ENCODE measurements around the gene TTLL9. TPM values are rescaled to one million over a fixed set of nuclear protein-coding genes. Genes with fewer than 3 reads are reported as not detected.

The TTLL9 gene
- total RNA-seq, 1 donor from 2014 or later = not detected

DNA sequence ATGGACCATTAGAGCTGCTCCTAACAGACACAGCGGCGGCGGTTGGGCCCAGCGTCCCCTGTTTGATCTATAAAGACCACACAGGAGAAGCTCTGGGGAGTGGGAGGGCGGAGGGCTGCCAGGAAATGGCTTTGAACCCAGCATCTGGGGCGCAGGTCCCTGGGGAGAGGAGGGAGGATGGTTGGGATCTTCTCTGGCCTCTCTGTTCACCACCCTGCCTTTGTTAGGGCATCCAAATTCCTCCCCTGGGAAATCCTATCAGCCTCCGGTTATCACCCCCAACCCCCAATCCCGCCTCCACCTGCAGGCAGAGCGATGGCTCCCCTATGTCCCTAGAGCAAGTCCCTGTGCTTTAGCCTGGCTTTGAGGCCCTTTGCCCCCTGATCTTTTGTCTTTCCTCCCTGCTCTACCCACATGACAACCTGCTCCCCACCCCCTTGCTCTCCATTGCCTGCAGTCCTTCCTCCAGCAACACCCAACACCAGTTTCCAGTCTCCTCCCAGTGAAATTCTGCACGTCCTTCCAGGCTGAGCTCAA, 104.6 kb downstream of the TTLL9 start:
- DNase-seq (ENCODE audit: low read depth) = no peak

DNA sequence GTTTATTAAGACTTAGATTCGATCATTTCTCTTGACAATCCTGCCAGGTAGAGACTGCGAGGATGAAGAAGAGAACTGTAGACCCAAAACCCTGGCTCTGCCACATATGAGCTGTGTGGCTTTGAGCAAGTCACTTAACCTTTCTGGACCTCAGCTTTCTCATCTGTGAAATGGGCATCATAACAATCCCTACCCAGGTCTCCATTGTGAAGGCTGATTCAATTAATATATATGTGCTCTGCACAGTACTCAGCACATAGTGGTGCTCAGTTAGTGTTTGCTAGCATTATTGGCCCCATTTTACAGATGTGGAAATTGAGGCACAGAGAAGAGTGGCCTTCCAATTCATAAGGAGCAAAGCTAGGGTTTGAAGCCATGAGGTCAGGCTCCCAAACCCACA, 105.4 kb downstream of the TTLL9 start:
- DNase-seq (ENCODE audit: low read depth) = no peak

DNA sequence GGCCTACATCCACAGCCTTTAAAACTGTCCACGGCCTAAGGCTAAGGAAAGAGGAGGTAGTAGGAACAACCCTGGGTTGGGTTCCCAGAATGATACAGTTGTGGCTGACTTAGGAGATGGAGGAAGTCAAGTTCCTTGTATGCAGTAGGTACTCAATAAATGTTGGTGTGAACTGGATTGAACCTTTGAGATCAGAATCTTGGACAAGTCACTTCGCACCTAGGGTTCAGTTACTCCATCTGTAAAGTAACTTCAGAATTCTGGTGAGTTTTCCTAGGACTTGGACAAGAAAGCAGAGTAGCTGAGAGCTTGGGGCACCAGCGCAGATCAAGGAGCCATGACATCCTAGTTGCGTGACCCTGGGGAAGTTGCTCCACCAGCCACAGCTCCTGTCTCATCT, 106.6 kb downstream of the TTLL9 start:
- no peak for DNase-seq (ENCODE audit: low read depth)

DNA sequence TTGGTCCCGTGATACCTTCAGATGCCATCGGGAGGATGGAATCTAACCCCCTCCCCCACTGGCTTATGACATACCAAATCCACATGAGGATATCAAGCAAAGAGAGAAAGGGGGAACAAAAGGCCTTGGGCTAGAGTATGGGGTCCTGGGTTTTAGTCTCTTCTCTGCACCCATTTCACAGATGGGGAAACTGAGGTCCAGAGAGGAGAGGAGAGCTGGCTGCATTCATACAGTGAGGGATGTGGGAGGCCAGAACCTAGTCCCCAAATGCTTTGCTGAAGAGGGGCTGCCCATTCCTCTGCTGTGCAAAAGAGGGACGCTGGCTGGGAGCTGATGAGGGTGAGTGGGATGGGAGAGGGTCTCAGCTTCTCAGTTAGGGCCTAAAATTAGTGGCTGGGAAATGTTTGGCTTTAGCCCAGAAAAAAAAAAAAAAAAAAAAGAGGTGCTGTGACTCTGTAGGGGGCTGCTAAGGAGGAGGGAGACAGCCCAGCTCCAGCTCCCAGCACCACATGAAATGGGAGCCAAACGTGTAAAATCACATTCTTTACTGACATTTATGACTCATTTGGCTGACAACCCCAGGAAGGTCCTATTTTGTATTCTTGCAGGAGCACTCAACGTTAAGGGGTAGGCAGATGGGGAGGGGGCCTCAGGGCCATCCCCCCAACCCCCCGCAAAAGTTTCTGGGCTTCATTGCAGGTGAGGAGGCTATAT, 109.4 kb downstream of the TTLL9 start:
- no peak for DNase-seq (ENCODE audit: low read depth)

DNA sequence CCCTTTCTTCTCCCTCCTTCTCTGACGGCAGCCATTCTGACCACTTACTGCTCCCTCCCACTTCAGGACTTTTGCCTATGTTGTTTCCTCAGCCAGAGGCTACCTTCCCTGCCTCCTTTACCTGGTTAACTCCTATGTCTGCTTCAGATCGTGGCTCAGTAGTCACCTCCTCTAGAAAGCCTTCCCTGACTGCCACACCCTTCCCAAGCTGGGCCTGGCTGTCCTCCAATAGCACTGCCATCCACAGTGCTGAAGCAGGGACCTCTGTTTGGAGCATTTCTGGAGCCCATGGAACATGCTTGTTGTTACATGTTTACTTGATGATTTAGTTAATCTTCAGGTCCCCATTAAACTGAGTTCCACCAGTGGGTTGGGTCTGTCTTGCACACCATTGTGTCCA, 111.3 kb downstream of the TTLL9 start:
- no peak for DNase-seq (ENCODE audit: low read depth)

DNA sequence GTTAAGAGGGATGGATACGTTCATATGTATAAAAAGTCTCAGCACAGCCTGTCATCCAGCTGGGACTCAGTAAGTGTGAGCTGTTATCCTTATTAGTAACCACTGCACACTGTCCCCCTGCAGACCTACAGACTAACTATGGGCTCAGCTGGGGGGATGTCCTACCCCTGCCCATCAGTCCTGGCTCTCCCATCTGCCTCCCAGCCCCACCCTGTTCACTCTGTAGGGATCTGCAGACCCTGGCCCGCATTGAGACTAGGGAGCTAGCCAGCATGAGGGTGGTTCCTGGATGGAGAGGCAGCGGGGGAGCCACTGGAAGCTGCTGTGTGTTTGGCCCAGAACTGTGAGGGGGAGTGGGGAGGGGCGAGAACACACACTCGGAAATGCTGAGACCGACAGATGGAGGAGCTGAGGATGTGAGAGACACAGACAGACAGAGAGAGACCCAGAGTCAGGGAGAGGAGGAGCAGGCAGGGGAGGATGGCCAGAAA, 114.6 kb downstream of the TTLL9 start:
- DNase-seq (ENCODE audit: low read depth) = no peak

DNA sequence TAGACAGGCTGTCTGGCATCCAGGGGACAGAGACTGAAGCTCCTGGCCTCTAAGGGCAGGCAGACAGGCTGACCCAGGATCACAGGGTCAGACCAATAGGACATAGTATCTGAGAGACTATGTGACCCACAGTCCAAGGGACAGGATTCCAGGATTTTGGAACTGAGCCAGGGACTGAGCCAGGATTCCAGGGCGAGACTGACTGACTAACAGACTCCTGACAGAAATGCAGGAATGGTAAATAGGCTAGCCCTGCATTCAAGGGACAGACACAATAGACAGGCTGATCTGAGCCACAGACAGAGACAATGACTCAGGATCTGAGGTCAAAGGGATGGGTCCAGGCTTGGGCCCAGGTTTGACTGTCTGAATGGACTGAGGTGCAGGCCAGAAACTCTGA, 117.3 kb downstream of the TTLL9 start:
- DNase-seq (ENCODE audit: low read depth) = peak; percentile 18

DNA sequence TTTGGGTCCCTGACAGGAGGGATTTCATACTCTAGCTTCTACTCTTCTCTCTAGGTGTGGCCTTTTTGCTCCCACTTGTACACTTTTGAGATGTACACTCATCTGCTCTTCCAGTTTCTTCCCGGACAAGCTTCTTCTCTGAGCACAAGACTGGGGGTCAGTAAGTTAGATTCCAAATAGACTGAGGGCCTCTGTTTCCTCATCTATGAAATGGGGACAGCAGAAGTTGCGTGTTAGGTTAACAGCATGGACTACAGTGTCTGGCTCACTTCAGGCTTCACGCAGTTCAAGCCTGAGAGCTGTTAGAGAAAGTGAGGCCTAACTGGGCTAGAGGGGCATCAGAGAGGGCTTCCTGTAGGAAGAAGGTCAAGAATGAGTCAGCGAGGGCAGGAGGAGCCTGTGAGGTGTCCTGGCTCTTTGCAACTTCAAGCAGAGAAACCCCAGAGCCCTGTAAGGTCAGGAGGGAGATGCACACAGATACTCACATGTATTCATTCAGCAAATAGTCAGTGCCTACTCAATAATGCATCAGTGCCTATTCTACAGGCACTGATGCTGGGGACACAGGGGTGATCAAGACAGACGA, 118.1 kb downstream of the TTLL9 start:
- no peak for DNase-seq (ENCODE audit: low read depth)

DNA sequence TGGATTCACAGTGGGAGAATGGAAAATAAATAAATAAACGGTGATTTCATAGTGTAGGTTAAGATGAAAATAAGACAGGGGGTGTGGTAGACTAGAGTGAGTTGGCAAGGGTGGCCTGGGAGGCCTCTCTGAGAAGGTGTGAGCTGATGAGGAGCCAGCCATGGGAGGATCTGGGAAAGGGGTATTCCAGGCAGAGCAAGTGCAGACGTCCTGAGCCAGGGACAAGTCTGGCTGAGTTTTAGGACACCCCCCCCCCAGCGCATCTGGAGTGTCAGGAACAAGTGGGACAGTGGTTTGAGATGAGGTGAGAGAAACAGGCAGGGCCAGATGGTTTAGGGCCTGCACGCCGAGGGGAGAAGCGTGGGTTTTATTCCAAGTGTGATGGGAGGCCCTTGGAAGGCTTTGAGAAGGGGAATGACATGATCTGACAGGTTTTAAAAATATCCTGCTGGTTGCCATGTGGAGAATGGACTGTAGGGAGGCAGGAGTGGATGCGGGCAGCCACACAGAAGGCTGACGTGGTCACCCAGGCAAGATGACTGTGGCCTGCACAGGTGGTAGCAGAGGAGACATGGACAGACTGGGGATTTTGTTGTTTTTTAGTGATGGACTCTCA, 118.7 kb downstream of the TTLL9 start:
- peak; percentile 58 for DNase-seq (ENCODE audit: low read depth)

DNA sequence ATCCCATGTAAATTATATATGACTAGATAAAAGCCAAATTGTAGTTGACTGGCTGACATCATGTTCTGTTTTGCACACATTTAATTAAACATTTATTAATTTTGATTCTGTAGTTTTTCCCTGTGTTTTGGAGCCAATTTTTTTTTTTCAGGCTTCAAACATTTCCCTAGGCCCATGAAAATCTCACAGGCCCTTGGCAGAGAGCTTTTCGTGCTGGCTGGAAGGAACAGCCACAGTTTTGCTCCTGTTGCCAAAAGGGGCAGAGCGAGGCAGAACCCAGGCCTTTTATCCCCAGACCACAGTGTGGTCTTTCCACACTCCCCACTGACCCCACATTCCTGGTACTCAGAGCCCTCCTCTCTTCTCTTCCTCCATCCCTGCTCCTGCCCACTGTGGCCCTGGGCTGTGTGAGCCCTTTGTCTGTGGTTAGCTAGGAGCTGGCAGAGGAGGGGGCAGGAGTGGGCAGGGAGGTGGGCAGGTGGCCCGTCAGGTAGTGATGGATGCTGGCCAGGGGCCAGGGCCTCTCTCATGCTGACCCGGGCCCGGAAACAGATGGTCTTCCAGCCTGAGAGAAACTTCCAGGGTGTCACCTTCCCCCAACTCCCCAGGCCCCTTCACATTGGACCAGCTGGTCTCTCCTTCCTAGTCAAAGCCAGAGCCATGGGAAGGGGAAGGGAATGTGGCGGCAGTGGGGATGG, 120.4 kb downstream of the TTLL9 start:
- no peak for DNase-seq (ENCODE audit: low read depth)

DNA sequence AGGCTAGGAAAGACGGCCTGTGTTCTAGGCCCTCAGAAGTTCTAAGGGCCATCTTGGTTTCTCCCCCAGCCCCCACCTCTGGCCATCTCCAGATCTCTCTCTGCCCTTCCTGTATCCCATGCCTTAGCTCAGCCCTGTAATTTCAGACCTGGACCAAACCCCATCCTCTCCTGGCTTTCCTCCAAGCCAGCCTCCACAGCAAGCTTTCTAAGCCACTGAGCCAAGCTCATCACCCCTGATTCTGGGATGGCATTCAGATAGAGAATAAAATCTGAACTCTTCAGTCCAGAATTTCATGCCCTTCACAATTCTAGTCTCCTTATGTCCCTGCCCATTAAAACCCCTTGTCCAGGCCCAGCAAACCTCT, 120.9 kb downstream of the TTLL9 start:
- DNase-seq (ENCODE audit: low read depth) = no peak

DNA sequence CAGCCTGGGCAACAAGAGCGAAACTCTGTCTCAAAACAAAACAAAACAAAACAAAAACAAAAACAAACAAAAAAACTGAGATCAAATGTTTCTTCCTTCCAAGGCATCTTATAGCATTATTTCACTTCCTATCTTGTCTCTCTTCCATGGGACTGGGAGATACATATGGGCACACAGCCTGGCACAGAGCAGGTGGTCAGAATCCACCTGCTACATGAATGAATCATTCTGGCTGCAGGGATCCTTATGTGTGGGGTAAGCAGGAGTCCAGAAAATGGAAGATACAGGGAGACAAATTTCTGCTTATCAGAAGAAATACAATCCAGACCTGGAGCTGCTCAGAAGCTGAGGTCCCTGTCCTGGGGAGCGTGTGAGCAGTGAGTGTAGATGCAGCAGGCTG, 121.7 kb downstream of the TTLL9 start:
- DNase-seq (ENCODE audit: low read depth) = no peak

Other genes with a start within 250 kb of the TTLL9 start
- not detected in 2 replicates for gene COX4I2, start 232.7 kb upstream of the TTLL9 start, total RNA-seq
- gene BCL2L1, start 147.8 kb upstream of the TTLL9 start, total RNA-seq = 172 and 239 TPM in 2 replicates
- 7.0 and 10.5 TPM in 2 replicates for gene TPX2, start 131.3 kb upstream of the TTLL9 start, total RNA-seq
- gene MYLK2, start 51.3 kb upstream of the TTLL9 start, total RNA-seq = 0.10 and 0.13 TPM in 2 replicates
- 0.56 and 0.99 TPM in 2 replicates for gene FOXS1, start 25.0 kb upstream of the TTLL9 start, total RNA-seq
- 0.64 and 0.68 TPM in 2 replicates for gene DUSP15, start 107 bp upstream of the TTLL9 start, total RNA-seq
- gene PDRG1, start 81.4 kb downstream of the TTLL9 start, total RNA-seq = 7.8 and 7.9 TPM in 2 replicates
- not detected in 2 replicates for gene XKR7, start 97.5 kb downstream of the TTLL9 start, total RNA-seq
- gene CCM2L, start 139.8 kb downstream of the TTLL9 start, total RNA-seq = not detected in 2 replicates
- gene HCK, start 181.6 kb downstream of the TTLL9 start, total RNA-seq = not detected in 2 replicates
- gene TM9SF4, start 239.1 kb downstream of the TTLL9 start, total RNA-seq = 41.4 and 46.4 TPM in 2 replicates